Stimulated activated CD4-positive, alpha-beta T cell treated with anti-CD3 and anti-CD28 coated beads, TNF-alpha, amount 100 ng/mL, for 1 hour (primary cell): ENCODE results near the gene IMPG1.

Source experiments
- DNase-seq, 3 donors: peaks; one replicate each; pipeline ENCODE4 v3.0.0-alpha.2; 2020; ENCODE audit warnings: low read depth in 3 of 3, low spot score in 1 of 3

IMPG1 gene

GRCh38 chr6:75896526-75896925 is 175.9 kb downstream of the IMPG1 start:
- no peak for DNase-seq

DNA sequence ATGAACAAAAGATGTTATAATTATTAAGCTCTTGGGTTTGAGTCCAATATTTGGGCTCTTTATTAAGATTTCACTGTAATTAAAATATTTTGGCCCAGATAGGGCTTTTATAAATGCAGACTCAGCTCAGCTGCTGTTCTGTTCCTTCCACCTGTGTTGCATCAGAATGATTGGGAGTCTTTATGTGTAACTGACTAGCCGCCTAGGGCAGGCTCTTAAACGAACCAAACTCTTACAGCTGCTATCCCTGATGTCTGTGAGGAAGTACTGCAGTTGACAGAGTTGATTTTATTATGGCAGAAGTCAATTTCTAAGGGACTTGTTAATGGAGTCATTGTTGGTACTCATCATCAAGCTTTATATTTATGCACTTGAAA is 178.7 kb downstream of the IMPG1 start:
- no peak for DNase-seq

GRCh38 chr6:75893058-75893775 is 179.2 kb downstream of the IMPG1 start:
- DNase-seq, result no peak

GRCh38 chr6:75892384-75892783 is 180.1 kb downstream of the IMPG1 start:
- no peak for DNase-seq

DNA sequence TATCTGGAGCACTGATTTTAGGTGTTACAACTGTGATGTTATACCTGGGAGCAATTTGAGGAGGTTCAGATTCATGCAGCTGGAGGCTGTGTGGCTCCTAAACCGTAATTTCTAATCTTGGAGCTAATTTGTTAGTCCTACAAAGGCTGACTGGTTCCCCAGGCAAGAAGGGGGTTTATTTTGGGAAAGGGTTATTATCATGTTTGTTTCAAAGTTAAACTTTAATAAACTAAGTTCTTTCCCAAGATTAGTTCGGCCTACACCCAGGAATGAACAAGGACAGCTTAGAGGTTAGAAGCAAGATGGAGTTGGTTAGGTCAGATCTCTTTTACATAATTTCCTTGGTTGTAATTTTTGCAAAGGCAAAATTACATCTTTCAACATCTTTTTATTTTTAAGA is 187.6 kb downstream of the IMPG1 start:
- DNase-seq, result no peak

DNA sequence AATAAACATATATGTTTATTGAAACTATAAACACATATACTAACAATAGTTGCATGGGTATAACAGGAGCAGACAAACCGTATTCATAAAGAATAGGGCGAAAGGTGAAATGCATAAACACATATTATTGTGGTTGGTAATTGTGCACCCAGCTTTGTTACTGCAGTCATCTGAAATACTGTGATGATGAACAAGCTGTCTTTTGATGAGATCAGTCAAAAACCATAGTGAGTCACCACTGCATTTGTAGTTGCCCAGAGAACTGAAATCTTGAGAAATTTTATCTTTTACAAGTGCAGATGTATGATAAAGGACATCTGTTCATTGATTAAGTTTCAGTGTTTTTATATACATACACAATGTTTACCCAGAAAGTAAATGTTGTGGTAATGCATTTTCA is 189.7 kb downstream of the IMPG1 start:
- DNase-seq, result no peak

GRCh38 chr6:75880305-75880704 is 192.2 kb downstream of the IMPG1 start:
- no peak for DNase-seq

DNA sequence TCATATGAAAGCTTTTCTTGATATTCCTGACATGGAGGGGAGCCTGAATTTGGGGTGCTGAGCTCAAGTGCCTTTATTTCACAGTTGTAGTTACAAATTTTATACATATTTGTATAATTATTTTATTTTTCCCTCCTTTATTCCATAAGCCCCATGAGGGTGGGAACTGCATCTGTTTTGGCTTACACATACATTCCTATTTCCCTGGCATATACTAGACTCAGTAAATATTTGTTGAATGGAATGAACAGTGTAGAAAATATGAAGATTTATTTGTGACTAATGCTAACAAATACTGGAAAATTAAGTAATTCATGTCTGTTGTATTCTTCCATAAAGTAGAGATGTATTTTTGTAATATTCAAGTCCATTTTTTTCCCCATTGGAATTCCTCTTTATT is 196.3 kb downstream of the IMPG1 start:
- no peak for DNase-seq

DNA sequence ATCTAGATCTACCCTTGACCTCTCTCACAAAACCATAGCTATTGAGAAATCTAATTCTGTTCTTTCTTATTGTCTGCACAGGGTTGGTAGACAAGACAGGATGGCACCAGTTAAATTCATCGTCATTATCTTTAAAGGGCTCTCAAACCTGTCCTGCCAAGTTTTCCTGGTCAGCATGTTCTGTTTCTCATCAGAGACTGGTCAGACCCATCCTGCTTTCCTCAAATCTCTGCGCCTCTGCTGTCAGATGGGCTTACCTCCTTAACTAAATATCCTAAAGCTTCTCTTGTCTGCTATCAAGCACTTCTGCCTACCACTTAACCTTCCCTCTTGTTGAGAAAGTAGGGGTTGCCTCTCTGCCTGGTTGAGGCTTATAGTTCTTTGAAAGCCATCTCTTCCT is 198.2 kb downstream of the IMPG1 start:
- DNase-seq, result no peak
